Measurements from ENCODE around the gene AP4E1.
"Not testable (repeated sequence)": the region's sequence is repeated elsewhere in the genome, so short reads cannot be mapped to it uniquely, and the experiment has no call there.

AP4E1 gene

GRCh38 chr15:50908209-50909009, at the start of gene AP4E1:
Gene AP4E1, plus strand, starts transcription at chr15:50908683. Its CDS starts 96 bp downstream, at chr15:50908779.
- peak; percentile 70 for DNase-seq (ENCODE audit: low read depth)

GRCh38 chr15:50860824-50861223, 47.7 kb upstream of the AP4E1 start:
- DNase-seq (ENCODE audit: low read depth), result no peak

- DNase-seq (ENCODE audit: low read depth), result no peak
These were observed 45.9 kb upstream of the AP4E1 start for GRCh38 chr15:50862553-50862952.

- no peak for DNase-seq (ENCODE audit: low read depth)
These were observed 43.6 kb upstream of the AP4E1 start for GRCh38 chr15:50864873-50865272.

GRCh38 chr15:50865515-50866353, 42.7 kb upstream of the AP4E1 start:
- DNase-seq (ENCODE audit: low read depth), result no peak

- no peak for DNase-seq (ENCODE audit: low read depth)
These were observed 36.7 kb upstream of the AP4E1 start for GRCh38 chr15:50871832-50872231.

- DNase-seq (ENCODE audit: low read depth), result no peak
These were observed 35.6 kb upstream of the AP4E1 start for GRCh38 chr15:50872832-50873426.

GRCh38 chr15:50873935-50874361, 34.5 kb upstream of the AP4E1 start:
- DNase-seq (ENCODE audit: low read depth), result no peak

- not testable (repeated sequence) for DNase-seq (ENCODE audit: low read depth)
These were observed 33.2 kb upstream of the AP4E1 start for GRCh38 chr15:50875238-50875637.

GRCh38 chr15:50876260-50876988, 32.1 kb upstream of the AP4E1 start:
- DNase-seq (ENCODE audit: low read depth), result no peak

- DNase-seq (ENCODE audit: low read depth), result peak; percentile 82
These were observed 31.5 kb upstream of the AP4E1 start for GRCh38 chr15:50876989-50877360.

- no peak for DNase-seq (ENCODE audit: low read depth)
These were observed 29.4 kb upstream of the AP4E1 start for GRCh38 chr15:50879016-50879617.

GRCh38 chr15:50880206-50880605, 28.3 kb upstream of the AP4E1 start:
- DNase-seq (ENCODE audit: low read depth), result no peak

GRCh38 chr15:50880651-50881114, 27.8 kb upstream of the AP4E1 start:
- DNase-seq (ENCODE audit: low read depth), result no peak

GRCh38 chr15:50881121-50882048, 27.1 kb upstream of the AP4E1 start:
- no peak for DNase-seq (ENCODE audit: low read depth)

GRCh38 chr15:50883903-50884302, 24.6 kb upstream of the AP4E1 start:
- DNase-seq (ENCODE audit: low read depth), result no peak

- no peak for DNase-seq (ENCODE audit: low read depth)
These were observed 23.9 kb upstream of the AP4E1 start for GRCh38 chr15:50884540-50884939.

GRCh38 chr15:50886139-50886467, 22.4 kb upstream of the AP4E1 start:
- DNase-seq (ENCODE audit: low read depth), result no peak

GRCh38 chr15:50886611-50887345, 21.7 kb upstream of the AP4E1 start:
- DNase-seq (ENCODE audit: low read depth), result no peak

GRCh38 chr15:50888054-50888453, 20.4 kb upstream of the AP4E1 start:
- no peak for DNase-seq (ENCODE audit: low read depth)
